SW 1271 (cell line): Measurements from ENCODE around the gene TMED9.
A peak's percentile ranks its signal among the peaks of the same experiment; 100 is the strongest.
"Not testable (repeated sequence)": the region's sequence is repeated elsewhere in the genome, so short reads cannot be mapped to it uniquely, and the experiment has no call there.

Source experiments
- DNase-seq, 2 experiments: peaks; one replicate each; lab custom pipeline; 2025; lab: John Stamatoyannopoulos, UW

Gene TMED9

GRCh38 chr5:177592010-177592834, at the start of gene TMED9:
TMED9 (plus strand) TSS chr5:177592203; CDS start chr5:177592215, 12 bp downstream.
- peak; percentile 55 to 76 for DNase-seq

GRCh38 chr5:177542816-177543465, 49.1 kb upstream of the TMED9 start:
- no peak for DNase-seq

GRCh38 chr5:177545487-177546257, 46.3 kb upstream of the TMED9 start:
- no peak for DNase-seq

GRCh38 chr5:177546258-177546741, 45.7 kb upstream of the TMED9 start:
- DNase-seq, result peak; percentile 40 to 75

GRCh38 chr5:177547736-177548135, 44.3 kb upstream of the TMED9 start:
- no peak for DNase-seq

GRCh38 chr5:177548495-177548894, 43.5 kb upstream of the TMED9 start:
- no peak for DNase-seq

GRCh38 chr5:177550122-177550521, 41.9 kb upstream of the TMED9 start:
- no peak for DNase-seq

GRCh38 chr5:177552839-177553455, 39.1 kb upstream of the TMED9 start:
- no peak for DNase-seq

GRCh38 chr5:177553671-177554429, 38.2 kb upstream of the TMED9 start:
- no peak for DNase-seq

GRCh38 chr5:177554474-177555111, 37.4 kb upstream of the TMED9 start, which contains the start of gene FAM193B:
FAM193B (minus strand) TSS chr5:177554563; CDS start chr5:177554458, 105 bp downstream.
- peak; percentile 90 to 91 for DNase-seq

- DNase-seq, result no peak
Observed at GRCh38 chr5:177555228-177555627, 36.8 kb upstream of the TMED9 start.

GRCh38 chr5:177555665-177556064, 36.3 kb upstream of the TMED9 start:
- DNase-seq, result no peak

GRCh38 chr5:177557041-177557647, 34.9 kb upstream of the TMED9 start:
- DNase-seq, result no peak

GRCh38 chr5:177557796-177558195, 34.2 kb upstream of the TMED9 start:
- no peak for DNase-seq

- not testable (repeated sequence) for DNase-seq
Observed at GRCh38 chr5:177559446-177559941, 32.5 kb upstream of the TMED9 start.

- no peak for DNase-seq
Observed at GRCh38 chr5:177565046-177565445, 27.0 kb upstream of the TMED9 start.

- DNase-seq, result no peak
Observed at GRCh38 chr5:177568326-177568725, 23.7 kb upstream of the TMED9 start.

GRCh38 chr5:177569894-177570293, 22.1 kb upstream of the TMED9 start:
- no peak for DNase-seq

GRCh38 chr5:177575488-177575887, 16.5 kb upstream of the TMED9 start:
- no peak for DNase-seq

GRCh38 chr5:177576169-177576568, 15.8 kb upstream of the TMED9 start:
- no peak for DNase-seq
